Spleen (tissue), 7 donors: Measurements from ENCODE around the gene SLC6A7.

ENCODE experiments used
- CTCF ChIP-seq, 11 experiments: fragments of 200-600 bp in 7 of 11; fragments of 450-650 bp in 4 of 11; sonication (generic) in 4 of 11; IDR thresholded peaks in 8 of 11; conservative IDR thresholded peaks in 3 of 11; 1 replicate in 7 of 11; 2 replicates in 4 of 11; pipeline versions ENCODE4 v1.4.0 to v1.8.0; 2016 to 2021; ENCODE audit warnings: antibody characterized with exemption in 11 of 11, inconsistent platforms in 4 of 11, mild to moderate bottlenecking in 1 of 11
- POLR2A ChIP-seq, 3 donors: fragments of 450-650 bp; IDR thresholded peaks; one replicate each; pipeline ENCODE4 v1.5.1; 2017; ENCODE audit warnings: antibody characterized with exemption in 3 of 3, mild to moderate bottlenecking in 1 of 3
- donor health status: DM: no; HTN: no; CAD: no; lungs with moderate emphysema.
- donor health status: DM: no; HTN: no; CAD: no.
- donor health status: DM: no; HTN: no; CAD: no.

GRCh38 chr5:150182774-150183173 lies 7.1 kb upstream of the SLC6A7 start:
- no peak for TF ChIP-seq POLR2A (IDR thresholded peaks at IDR 0.05)
- no peak for TF ChIP-seq CTCF (IDR thresholded peaks at IDR 0.05 in 8 of 11, conservative IDR thresholded peaks at IDR 0.05 in 3 of 11)
